ENCODE measurements around the gene COL5A1. TPM values are rescaled to one million over a fixed set of nuclear protein-coding genes. Genes with fewer than 3 reads are reported as not detected.

Gene COL5A1
- total RNA-seq, 1 experiment from 2014 or later, result 10.6 TPM

GRCh38 chr9:134707031-134707680 is 65.6 kb downstream of the COL5A1 start:
- Histone ChIP-seq H3K9ac (ENCODE audit: low read length) (no peak overlapping the region), H3K4me1 (ENCODE audit: insufficient read depth, low read length) (no peaks in the 10 kb centered on the region), H3K4me3 (ENCODE audit: low read length) (no peak overlapping the region), H2AFZ (ENCODE audit: low read length) (no peak overlapping the region), H3K9me3 (ENCODE audit: low read length) (no peaks in the 10 kb centered on the region), H3K36me3 (ENCODE audit: low read depth, low read length) (no peaks in the 10 kb centered on the region), H3K27ac (ENCODE audit: low read length) (no peak overlapping the region), H3K27me3 (ENCODE audit: low read length) (no peaks in the 10 kb centered on the region), H3K79me2 (ENCODE audit: low read length) (no peaks in the 10 kb centered on the region), H3K4me2 (ENCODE audit: low read length) (no peak overlapping the region), H4K20me1 (ENCODE audit: low read length) (no peaks in the 10 kb centered on the region), H3F3A (ENCODE audit: low read length, unreplicated experiment) (no peaks in the 10 kb centered on the region), H3K9me2 (replicated peaks; ENCODE audit: low read length) (no peaks in the 10 kb centered on the region)
- ChIA-PET CTCF (no interaction called here), POLR2A (ENCODE audit: unreplicated experiment) (no interaction called here)
- intact Hi-C loops (cut with micrococcal nuclease), result no loop called here
- BruUV-seq (replicated peaks), result no TSS peak
- no peak for TF ChIP-seq EZH2phosphoT487 (IDR thresholded peaks at IDR 0.05; ENCODE audit: borderline replicate concordance, low read length)
- TF ChIP-seq EZH2 (IDR thresholded peaks at IDR 0.05; ENCODE audit: low read length, unreplicated experiment), result no peak
- no peak for TF ChIP-seq CTCF (conservative IDR thresholded peaks at IDR 0.05; ENCODE audit: low read depth, low read length)
- no peak for ATAC-seq
- DNase-seq, result no peak

DNA sequence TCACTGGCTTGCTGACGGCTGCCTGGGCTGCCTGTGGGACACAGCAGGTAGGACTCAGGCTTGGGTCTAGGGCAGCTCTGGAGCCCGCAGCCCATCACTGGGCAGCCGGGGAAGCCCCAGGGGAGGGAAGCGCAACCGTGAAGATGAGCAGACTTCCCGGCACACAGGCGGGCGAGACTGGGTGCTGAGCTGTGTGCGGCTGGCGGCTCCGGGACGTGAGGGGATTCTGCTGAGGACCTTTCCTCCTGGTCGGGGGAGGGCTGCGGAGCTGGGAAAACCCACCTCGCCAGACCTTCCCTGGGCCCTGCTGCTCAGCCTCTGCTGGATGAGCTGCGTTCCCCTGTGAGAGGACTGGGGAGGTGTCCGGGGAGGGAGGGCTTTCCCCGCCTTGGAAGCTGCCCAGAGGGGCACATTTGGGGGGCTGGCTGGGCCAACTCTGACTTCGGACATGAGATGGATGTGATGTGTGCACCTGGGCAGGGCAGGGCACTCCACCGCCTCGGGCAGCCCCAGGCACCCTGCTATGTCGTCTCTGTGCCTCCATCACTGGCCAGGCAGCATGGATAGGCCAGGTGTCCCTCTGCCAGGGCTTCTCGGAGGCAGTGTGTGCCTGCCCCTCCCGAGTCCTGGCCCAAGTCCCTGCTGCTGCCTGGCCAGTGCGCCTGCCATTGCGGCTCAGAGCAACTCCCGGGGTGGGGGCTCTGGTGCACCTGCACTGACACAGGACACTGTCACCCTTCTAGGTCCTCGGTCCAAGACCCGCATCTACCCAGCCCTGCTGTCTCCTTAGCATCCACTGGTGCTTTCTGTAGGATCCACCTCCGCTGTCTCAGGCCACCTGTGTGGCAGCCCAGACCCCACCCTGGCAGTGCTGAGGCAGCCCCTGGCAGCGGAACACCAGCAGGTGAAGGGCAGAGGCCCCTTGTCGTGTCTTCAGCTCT is 66.4 kb downstream of the COL5A1 start:
- H3K4me2 ChIP-seq (ENCODE audit: low read length), result no peak overlapping the region
- ATAC-seq, result no peak

More for the DNA sequence above, 66.4 kb downstream of the COL5A1 start:
- no peak for TF ChIP-seq EZH2phosphoT487 (IDR thresholded peaks at IDR 0.05; ENCODE audit: borderline replicate concordance, low read length)
- TF ChIP-seq CTCF (conservative IDR thresholded peaks at IDR 0.05; ENCODE audit: low read depth, low read length), result no peak
- no peak for TF ChIP-seq EZH2 (IDR thresholded peaks at IDR 0.05; ENCODE audit: low read length, unreplicated experiment)
- Histone ChIP-seq H3K9ac (ENCODE audit: low read length) (no peak overlapping the region), H3K9me3 (ENCODE audit: low read length) (no peaks in the 10 kb centered on the region), H3K36me3 (ENCODE audit: low read depth, low read length) (no peaks in the 10 kb centered on the region), H4K20me1 (ENCODE audit: low read length) (no peaks in the 10 kb centered on the region), H3K4me1 (ENCODE audit: insufficient read depth, low read length) (no peaks in the 10 kb centered on the region), H3K27ac (ENCODE audit: low read length) (no peak overlapping the region), H3K79me2 (ENCODE audit: low read length) (no peaks in the 10 kb centered on the region), H3K4me3 (ENCODE audit: low read length) (no peak overlapping the region), H3F3A (ENCODE audit: low read length, unreplicated experiment) (no peaks in the 10 kb centered on the region), H3K9me2 (replicated peaks; ENCODE audit: low read length) (no peaks in the 10 kb centered on the region), H2AFZ (ENCODE audit: low read length) (no peak overlapping the region), H3K27me3 (ENCODE audit: low read length) (no peaks in the 10 kb centered on the region)
- ChIA-PET POLR2A (ENCODE audit: unreplicated experiment) (no interaction called here), CTCF (no interaction called here)
- intact Hi-C loops (cut with micrococcal nuclease), result no loop called here
- DNase-seq, result no peak
- no TSS peak for BruUV-seq (replicated peaks)
